ENCODE data around the gene RNASEH1.
A peak's percentile ranks its signal among the peaks of the same experiment; 100 is the strongest.

The RNASEH1 gene

DNA sequence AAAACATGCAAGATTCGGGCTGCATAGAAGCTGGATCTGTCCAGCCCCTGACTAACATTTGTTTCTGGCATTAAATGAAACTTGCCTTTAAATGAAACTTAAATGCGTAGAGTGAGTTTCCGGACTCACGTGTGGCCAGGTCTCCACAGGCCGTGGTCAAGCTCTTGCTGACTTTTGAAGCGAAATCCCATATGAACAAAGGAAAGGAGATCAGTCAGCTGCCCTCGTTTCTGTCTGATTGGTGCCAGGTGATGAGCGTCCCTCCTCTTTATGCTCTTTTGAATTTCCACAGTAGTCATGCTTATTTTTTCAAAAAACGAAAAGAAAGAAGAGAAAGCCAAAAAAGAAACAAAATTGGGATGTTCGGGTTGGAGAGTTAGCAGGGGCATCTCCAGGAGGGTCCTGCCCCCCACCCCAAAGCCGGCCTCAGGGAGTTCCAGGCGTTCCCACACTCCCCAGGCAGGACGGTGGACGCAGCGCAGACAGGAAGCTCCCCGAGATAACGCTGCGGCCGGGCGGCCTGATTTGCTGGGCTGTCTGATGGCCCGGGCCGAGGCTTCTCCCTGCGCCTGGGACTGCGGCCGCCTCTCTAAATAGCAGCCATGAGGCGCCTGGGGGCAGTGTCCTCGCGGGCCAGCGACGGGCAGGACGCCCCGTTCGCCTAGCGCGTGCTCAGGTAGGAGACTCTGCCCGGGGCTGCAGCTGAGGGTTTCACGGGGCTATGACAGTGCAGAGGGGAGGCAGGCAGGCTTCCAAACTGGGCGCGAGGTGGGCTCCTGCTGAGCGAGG is 36.6 kb upstream of the RNASEH1 start, which contains the start of gene COLEC11:
TSS of gene COLEC11 (plus strand) at position 620 of the 789 bp plus-strand sequence. CDS start 9,229 bp downstream, outside the sequence.
- Mint-ChIP-seq H3K4me3 (no peak within 1 kb of the TSS), H3K9me3 (peaks cover 2% of the 10 kb centered on the region), H3K36me3 (ENCODE audit: low read depth) (peaks cover 17% of the 10 kb centered on the region), H3K27me3 (ENCODE audit: low read depth) (no peaks in the 10 kb centered on the region), H3K27ac (peak within 1 kb of the TSS in 2 of 3 experiments; percentile 10 to 37), H3K4me1 (no peaks in the 10 kb centered on the region)
- TF ChIP-seq, protein P1, sequence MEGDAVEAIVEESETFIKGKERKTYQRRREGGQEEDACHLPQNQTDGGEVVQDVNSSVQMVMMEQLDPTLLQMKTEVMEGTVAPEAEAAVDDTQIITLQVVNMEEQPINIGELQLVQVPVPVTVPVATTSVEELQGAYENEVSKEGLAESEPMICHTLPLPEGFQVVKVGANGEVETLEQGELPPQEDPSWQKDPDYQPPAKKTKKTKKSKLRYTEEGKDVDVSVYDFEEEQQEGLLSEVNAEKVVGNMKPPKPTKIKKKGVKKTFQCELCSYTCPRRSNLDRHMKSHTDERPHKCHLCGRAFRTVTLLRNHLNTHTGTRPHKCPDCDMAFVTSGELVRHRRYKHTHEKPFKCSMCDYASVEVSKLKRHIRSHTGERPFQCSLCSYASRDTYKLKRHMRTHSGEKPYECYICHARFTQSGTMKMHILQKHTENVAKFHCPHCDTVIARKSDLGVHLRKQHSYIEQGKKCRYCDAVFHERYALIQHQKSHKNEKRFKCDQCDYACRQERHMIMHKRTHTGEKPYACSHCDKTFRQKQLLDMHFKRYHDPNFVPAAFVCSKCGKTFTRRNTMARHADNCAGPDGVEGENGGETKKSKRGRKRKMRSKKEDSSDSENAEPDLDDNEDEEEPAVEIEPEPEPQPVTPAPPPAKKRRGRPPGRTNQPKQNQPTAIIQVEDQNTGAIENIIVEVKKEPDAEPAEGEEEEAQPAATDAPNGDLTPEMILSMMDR (IDR thresholded peaks at IDR 0.05; ENCODE audit: unreplicated experiment in 3 of 3), result no peak

DNA sequence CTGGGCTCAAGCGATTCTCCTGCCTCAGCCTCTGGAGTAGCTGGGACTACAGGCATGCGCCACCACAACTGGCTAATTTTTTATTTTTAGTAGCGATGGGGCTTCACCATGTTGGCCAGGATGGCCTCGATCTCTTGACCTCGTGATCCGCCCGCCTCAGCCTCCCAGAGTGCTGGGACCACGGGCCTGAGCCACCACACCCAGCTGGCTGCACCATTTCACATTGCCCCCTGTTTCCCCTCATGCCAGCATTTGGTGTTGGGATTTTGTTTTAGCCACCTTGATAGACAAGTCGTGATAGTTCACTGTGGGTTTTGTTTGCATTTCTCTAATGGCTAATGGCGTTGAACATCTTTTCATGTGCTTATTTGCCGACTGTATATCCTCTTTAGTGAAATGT is 31.0 kb upstream of the RNASEH1 start:
- H3K9me3 Mint-ChIP-seq, result peaks cover 3% of the 10 kb centered on the region
- H3K4me1 Mint-ChIP-seq, result no peaks in the 10 kb centered on the region
- H3K36me3 Mint-ChIP-seq (ENCODE audit: low read depth), result peaks cover 37% of the 10 kb centered on the region
- TF ChIP-seq, protein P1 (IDR thresholded peaks at IDR 0.05; ENCODE audit: unreplicated experiment in 3 of 3), result no peak
- H3K27me3 Mint-ChIP-seq (ENCODE audit: low read depth), result no peaks in the 10 kb centered on the region
- H3K4me3 Mint-ChIP-seq, result no peak overlapping the region
- peak overlapping the region; percentile 19 to 43 (median 22) for H3K27ac Mint-ChIP-seq

- H3K4me3 Mint-ChIP-seq, result no peak overlapping the region
- H3K9me3 Mint-ChIP-seq, result peaks cover 3% of the 10 kb centered on the region
- peaks cover 36% of the 10 kb centered on the region for H3K36me3 Mint-ChIP-seq (ENCODE audit: low read depth)
- H3K27ac Mint-ChIP-seq, result peak overlapping the region in 1 of 3 experiments; percentile 15
- H3K27me3 Mint-ChIP-seq (ENCODE audit: low read depth), result no peaks in the 10 kb centered on the region
- TF ChIP-seq, protein P1 (IDR thresholded peaks at IDR 0.05; ENCODE audit: unreplicated experiment in 3 of 3), result no peak
- H3K4me1 Mint-ChIP-seq, result no peaks in the 10 kb centered on the region
Measured at GRCh38 chr2:3588084-3588483, 30.0 kb upstream of the RNASEH1 start.

DNA sequence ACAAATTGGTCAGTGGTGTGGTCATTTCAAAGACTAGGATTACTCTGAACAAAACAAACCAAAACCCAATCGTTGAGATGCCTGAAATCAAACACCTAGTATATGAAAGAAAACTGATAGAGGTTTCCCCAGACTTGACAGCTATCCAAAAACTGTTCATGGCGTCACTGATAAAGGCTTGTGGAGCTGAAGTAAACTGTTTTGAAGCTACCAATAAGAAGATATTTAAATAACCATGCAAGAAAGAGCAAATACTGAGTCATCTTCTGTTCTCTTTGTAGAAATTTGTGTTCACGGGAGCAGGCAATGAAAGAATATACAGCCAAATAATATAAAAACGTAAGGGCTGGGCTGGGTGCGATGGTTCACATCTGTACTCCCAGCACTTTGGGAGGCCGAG is 29.3 kb upstream of the RNASEH1 start:
- Mint-ChIP-seq H3K9me3 (peaks cover 3% of the 10 kb centered on the region), H3K4me3 (no peak overlapping the region), H3K4me1 (no peaks in the 10 kb centered on the region), H3K36me3 (ENCODE audit: low read depth) (peaks cover 37% of the 10 kb centered on the region), H3K27me3 (ENCODE audit: low read depth) (no peaks in the 10 kb centered on the region), H3K27ac (peak overlapping the region; percentile 7 to 30 (median 22))
- TF ChIP-seq, protein P1 (IDR thresholded peaks at IDR 0.05; ENCODE audit: unreplicated experiment in 3 of 3), result no peak

DNA sequence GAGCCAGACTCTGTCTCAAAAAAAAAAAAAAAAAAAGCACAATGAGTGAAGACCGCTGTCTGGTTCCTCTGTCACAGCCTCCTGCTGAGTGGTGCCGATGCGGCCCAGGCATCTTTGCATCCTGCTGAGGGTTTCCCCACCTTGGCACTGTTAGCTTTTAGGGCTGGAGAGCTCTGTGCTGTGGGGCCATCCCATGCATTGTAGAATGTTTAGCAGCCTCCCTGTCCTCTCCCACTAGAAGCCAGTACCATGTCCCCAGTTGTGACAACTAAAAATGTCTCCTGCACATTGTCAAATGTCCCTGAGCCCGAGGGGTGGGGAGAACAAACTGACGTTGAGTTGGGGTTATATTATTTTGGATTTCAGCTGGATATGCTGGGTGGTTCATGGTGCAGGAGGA is 28.9 kb upstream of the RNASEH1 start:
- Mint-ChIP-seq H3K27ac (peak overlapping the region; percentile 7 to 30 (median 22)), H3K4me1 (no peaks in the 10 kb centered on the region), H3K27me3 (ENCODE audit: low read depth) (no peaks in the 10 kb centered on the region), H3K36me3 (ENCODE audit: low read depth) (peaks cover 35% of the 10 kb centered on the region), H3K9me3 (peaks cover 3% of the 10 kb centered on the region), H3K4me3 (no peak overlapping the region)
- TF ChIP-seq, protein P1 (IDR thresholded peaks at IDR 0.05; ENCODE audit: unreplicated experiment in 3 of 3), result no peak

GRCh38 chr2:3586220-3586619 is 28.1 kb upstream of the RNASEH1 start:
- H3K36me3 Mint-ChIP-seq (ENCODE audit: low read depth), result peaks cover 43% of the 10 kb centered on the region
- no peaks in the 10 kb centered on the region for H3K4me1 Mint-ChIP-seq
- TF ChIP-seq, protein P1 (IDR thresholded peaks at IDR 0.05; ENCODE audit: unreplicated experiment in 3 of 3), result no peak
- peaks cover 3% of the 10 kb centered on the region for H3K9me3 Mint-ChIP-seq
- peak overlapping the region in 1 of 3 experiments; percentile 15 for H3K4me3 Mint-ChIP-seq
- no peaks in the 10 kb centered on the region for H3K27me3 Mint-ChIP-seq (ENCODE audit: low read depth)
- H3K27ac Mint-ChIP-seq, result peak overlapping the region; percentile 88 to 94 (median 91)
